WERI-Rb-1 (cell line): ENCODE measurements around the gene CHORDC1.

Source experiments
- DNase-seq: peaks from one replicate; pipeline ENCODE4 v3.0.0-alpha.2; 2020
- H3K27ac ChIP-seq: fragments of 250-450 bp; sonication (Bioruptor Pico); 2 replicates; pipeline ENCODE4 v1.5.1; 2020; ENCODE audit warnings: mild to moderate bottlenecking, moderate library complexity
- H3K27me3 ChIP-seq: fragments of 250-450 bp; sonication (Bioruptor Pico); 2 replicates; pipeline ENCODE4 v1.5.1; 2021; ENCODE audit warnings: mild to moderate bottlenecking, low read depth, moderate library complexity; ENCODE audit not compliant: insufficient read depth, severe bottlenecking
- H3K36me3 ChIP-seq: fragments of 250-450 bp; sonication (Bioruptor Pico); 2 replicates; pipeline ENCODE4 v1.5.1; 2020; ENCODE audit warnings: mild to moderate bottlenecking, moderate library complexity
- H3K4me3 ChIP-seq: 2 replicates; pipeline ENCODE4 v1.5.1; 2011; ENCODE audit warnings: low read depth, mild to moderate bottlenecking, control low read depth, low read length
- H3K9me3 ChIP-seq: fragments of 250-450 bp; sonication (Bioruptor Pico); 2 replicates; pipeline ENCODE4 v1.5.1; 2021; ENCODE audit warnings: mild to moderate bottlenecking, moderate library complexity; ENCODE audit not compliant: severe bottlenecking
- CTCF ChIP-seq: IDR thresholded peaks from 2 replicates; pipeline ENCODE4 v1.5.1; 2011; ENCODE audit warnings: low read depth, mild to moderate bottlenecking, control low read depth, inconsistent platforms, low read length

CHORDC1 gene

GRCh38 chr11:90221803-90222458 lies 918 bp downstream of the CHORDC1 start:
- Histone ChIP-seq H3K36me3 (peaks cover 17% of the 10 kb centered on the region), H3K9me3 (no peaks in the 10 kb centered on the region), H3K4me3 (peak overlapping the region; percentile 98), H3K27ac (peak overlapping the region; percentile 76), H3K27me3 (no peaks in the 10 kb centered on the region)
- no peak for TF ChIP-seq CTCF
- DNase-seq = no peak

GRCh38 chr11:90220391-90220790 lies 2.5 kb downstream of the CHORDC1 start:
- Histone ChIP-seq H3K36me3 (peaks cover 27% of the 10 kb centered on the region), H3K9me3 (no peaks in the 10 kb centered on the region), H3K4me3 (no peak overlapping the region), H3K27ac (no peak overlapping the region), H3K27me3 (no peaks in the 10 kb centered on the region)
- TF ChIP-seq CTCF = no peak
- no peak for DNase-seq

GRCh38 chr11:90219438-90219837 lies 3.4 kb downstream of the CHORDC1 start:
- H3K27me3 ChIP-seq = no peaks in the 10 kb centered on the region
- no peak overlapping the region for H3K27ac ChIP-seq
- no peak overlapping the region for H3K4me3 ChIP-seq
- no peaks in the 10 kb centered on the region for H3K9me3 ChIP-seq
- no peak for TF ChIP-seq CTCF
- DNase-seq = no peak
- peaks cover 35% of the 10 kb centered on the region for H3K36me3 ChIP-seq

GRCh38 chr11:90218606-90219005 lies 4.2 kb downstream of the CHORDC1 start:
- H3K27me3 ChIP-seq = no peaks in the 10 kb centered on the region
- peak; percentile 33 for DNase-seq
- no peaks in the 10 kb centered on the region for H3K9me3 ChIP-seq
- no peak overlapping the region for H3K4me3 ChIP-seq
- H3K36me3 ChIP-seq = peaks cover 42% of the 10 kb centered on the region
- TF ChIP-seq CTCF = 0 out of 2 replicates have a peak, but pooled peaks have one; percentile 6
- no peak overlapping the region for H3K27ac ChIP-seq

GRCh38 chr11:90216611-90217010 lies 6.2 kb downstream of the CHORDC1 start:
- no peaks in the 10 kb centered on the region for H3K27me3 ChIP-seq
- H3K4me3 ChIP-seq = no peak overlapping the region
- no peak for TF ChIP-seq CTCF
- H3K36me3 ChIP-seq = peaks cover 59% of the 10 kb centered on the region
- no peak overlapping the region for H3K27ac ChIP-seq
- DNase-seq = no peak
- H3K9me3 ChIP-seq = no peaks in the 10 kb centered on the region

GRCh38 chr11:90213322-90213721 lies 9.5 kb downstream of the CHORDC1 start:
- no peak for DNase-seq
- TF ChIP-seq CTCF = no peak
- H3K27me3 ChIP-seq = no peaks in the 10 kb centered on the region
- H3K36me3 ChIP-seq = peaks cover 78% of the 10 kb centered on the region
- no peak overlapping the region for H3K4me3 ChIP-seq
- H3K27ac ChIP-seq = no peak overlapping the region
- no peaks in the 10 kb centered on the region for H3K9me3 ChIP-seq
